SK-N-MC (cell line): ENCODE measurements around the gene KIAA0513.

Experiments
- EZH2 ChIP-seq: fragments of 200-600 bp; sonication (generic); IDR thresholded peaks from one replicate; pipeline ENCODE4 v1.6.1; 2017; ENCODE audit warnings: antibody characterized with exemption
- POLR2AphosphoS5 ChIP-seq: IDR thresholded peaks from 2 replicates; pipeline ENCODE4 v1.6.1; 2012; ENCODE audit warnings: mild to moderate bottlenecking, low read depth, low read length, borderline replicate concordance

DNA sequence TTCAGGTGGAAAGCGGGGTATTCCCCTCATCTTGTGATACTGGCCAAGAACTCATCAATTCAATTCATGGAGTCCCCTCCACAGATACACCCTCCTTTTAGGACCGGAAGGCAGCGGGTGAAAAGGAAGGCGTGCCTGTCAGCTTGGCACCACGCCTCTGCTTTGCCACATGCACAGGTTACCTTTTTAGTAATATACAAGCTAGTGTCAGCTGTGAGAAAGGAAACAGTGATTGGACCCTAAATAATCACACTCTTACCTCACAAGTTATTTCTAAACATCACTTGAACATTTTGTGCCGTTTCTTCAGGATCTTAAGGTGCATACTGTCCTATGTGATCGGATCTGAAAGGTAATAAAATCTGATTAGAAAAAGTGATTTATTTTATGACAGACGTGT lies 31.9 kb upstream of the KIAA0513 start:
- TF ChIP-seq POLR2AphosphoS5 (no peak), EZH2 (no peak)
